OCI-LY7 (cell line): Measurements from ENCODE around the gene NEURL4. TPM values are rescaled to one million over a fixed set of nuclear protein-coding genes. Genes with fewer than 3 reads are reported as not detected.

Experiments used
- BruUV-seq: library from RNA; stranded (reverse); fragments of 400-500 nt; replicated peaks from 2 replicates; lab custom pipeline; 2021; lab: Mats Ljungman, UMichigan
- CTCF ChIA-PET: fragments of 300-600 bp; sonication (Branson Sonifier 250); formaldehyde crosslinking; loops from one replicate; lab custom pipeline; 2022; ENCODE audit warnings: antibody characterized with exemption; ENCODE audit not compliant: unreplicated experiment; lab: Charles Lee
- POLR2A ChIA-PET: fragments of 300-600 bp; sonication (Branson Sonifier 250); formaldehyde crosslinking; loops from one replicate; lab custom pipeline; 2022; ENCODE audit warnings: antibody characterized with exemption; lab: Charles Lee
- DNase-seq: peaks from one replicate; pipeline ENCODE4 v3.0.0-alpha.2; 2015; ENCODE audit warnings: low spot score
- H2AFZ ChIP-seq: fragments of 200-600 bp; sonication (generic), shearing (Covaris generic); 2 replicates; pipeline ENCODE4 v1.6.1; 2014; ENCODE audit warnings: mild to moderate bottlenecking, antibody characterized with exemption, low read length, moderate library complexity
- H3K27ac ChIP-seq: fragments of 200-600 bp; sonication (generic); 2 replicates; pipeline ENCODE4 v1.5.1; 2014; ENCODE audit warnings: mixed run types, low read depth, mild to moderate bottlenecking, moderate library complexity, low read length, inconsistent platforms; ENCODE audit not compliant: poor library complexity, severe bottlenecking
- H3K36me3 ChIP-seq: fragments of 200-600 bp; sonication (generic); 2 replicates; pipeline ENCODE4 v1.6.1; 2014; ENCODE audit warnings: mild to moderate bottlenecking, antibody characterized with exemption, low read length, moderate library complexity, mixed read lengths; ENCODE audit not compliant: insufficient read depth
- H3K4me1 ChIP-seq: fragments of 200-600 bp; sonication (generic); 2 replicates; pipeline ENCODE4 v1.5.1; 2014; ENCODE audit warnings: mild to moderate bottlenecking, low read length; ENCODE audit not compliant: insufficient read depth, poor library complexity, severe bottlenecking
- H3K4me2 ChIP-seq: fragments of 200-600 bp; sonication (generic); 2 replicates; pipeline ENCODE4 v1.6.1; 2014; ENCODE audit warnings: mild to moderate bottlenecking, low read length
- H3K4me3 ChIP-seq: fragments of 200-600 bp; sonication (generic); 2 replicates; pipeline ENCODE4 v1.5.1; 2014; ENCODE audit warnings: mild to moderate bottlenecking, low read depth, low read length; ENCODE audit not compliant: poor library complexity, severe bottlenecking
- H3K79me2 ChIP-seq: fragments of 200-600 bp; sonication (generic); 2 replicates; pipeline ENCODE4 v1.6.1; 2016; ENCODE audit warnings: low read depth, mild to moderate bottlenecking, low read length, moderate library complexity, mixed read lengths; ENCODE audit not compliant: insufficient read depth
- H3K9me2 ChIP-seq: fragments of 200-600 bp; sonication (generic); 2 replicates; pipeline ENCODE4 v1.6.1; 2016; ENCODE audit warnings: mild to moderate bottlenecking, low read length, mixed read lengths; ENCODE audit not compliant: insufficient read depth
- H3K9me3 ChIP-seq: fragments of 200-600 bp; sonication (generic); 2 replicates; pipeline ENCODE4 v1.6.1; 2014; ENCODE audit warnings: mild to moderate bottlenecking, mixed run types, low read length, mixed read lengths
- H4K20me1 ChIP-seq: fragments of 200-600 bp; sonication (generic); 2 replicates; pipeline ENCODE4 v1.6.1; 2014; ENCODE audit warnings: mild to moderate bottlenecking, antibody characterized with exemption, low read length, moderate library complexity, mixed read lengths; ENCODE audit not compliant: insufficient read depth
- CTCF ChIP-seq: fragments of 200-600 bp; sonication (generic); conservative IDR thresholded peaks from 2 replicates; pipeline ENCODE4 v1.5.1; 2014; ENCODE audit warnings: mild to moderate bottlenecking, antibody characterized with exemption, low read length, moderate library complexity, mixed read lengths
- EZH2phosphoT487 ChIP-seq: fragments of 200-600 bp; sonication (generic); IDR thresholded peaks from 2 replicates; pipeline ENCODE4 v1.6.1; 2018; ENCODE audit warnings: low read depth, borderline replicate concordance, mild to moderate bottlenecking, mixed run types, antibody characterized with exemption, low read length, moderate library complexity, mixed read lengths
- intact Hi-C: fragments of 100-400 bp; cut with micrococcal nuclease; formaldehyde crosslinking; loops from one replicate; pipeline ENCODE4 v1.10.0; 2022; ENCODE audit not compliant: unreplicated experiment
- total RNA-seq, 2 experiments: library from RNA; depleted of rRNA in 1 of 2; stranded (reverse); fragments of >200 nt in 1 of 2; shearing (Covaris generic) in 1 of 2; gene quantifications; 2 replicates each; pipeline ENCODE4 v1.2.3, GENCODE V29; 2014 to 2022

The NEURL4 gene
- total RNA-seq, 2 experiments from 2014 or later, result 34.7 to 66.8 TPM

GRCh38 chr17:7324438-7324779 is 4.7 kb downstream of the NEURL4 start:
- BruUV-seq, result no TSS peak

GRCh38 chr17:7323731-7324437 is 5.3 kb downstream of the NEURL4 start:
- TF ChIP-seq EZH2phosphoT487, result no peak
- peak; percentile 94 for TF ChIP-seq CTCF
- Histone ChIP-seq H3K4me3 (no peak overlapping the region), H4K20me1 (no peaks in the 10 kb centered on the region), H3K4me1 (peaks cover 14% of the 10 kb centered on the region), H3K9me2 (no peaks in the 10 kb centered on the region), H3K79me2 (peaks cover 12% of the 10 kb centered on the region; the same call in 1 of the 2 replicates), H3K4me2 (no peak overlapping the region), H3K36me3 (peaks cover 73% of the 10 kb centered on the region), H2AFZ (no peak overlapping the region), H3K9me3 (no peaks in the 10 kb centered on the region), H3K27ac (no peak overlapping the region)
- ChIA-PET POLR2A (no interaction called here), CTCF (interaction anchor here (1.3 kb wide), 1 partner anchor 13 kb away, joined by 4 read pairs; no protein-coding TSS in a partner anchor)
- peak; percentile 45 for DNase-seq
- BruUV-seq, result no TSS peak
- intact Hi-C loops, result loop anchor here (1.0 kb wide), 1 partner anchor 21 kb away; no protein-coding TSS in a partner anchor

More at GRCh38 chr17:7324438-7324779, 4.7 kb downstream of the NEURL4 start:
- peaks cover 12% of the 10 kb centered on the region; the same call in 1 of the 2 replicates for H3K79me2 ChIP-seq
- H3K27ac ChIP-seq, result no peak overlapping the region
- no peak overlapping the region for H2AFZ ChIP-seq
- CTCF ChIA-PET, result interaction anchor here (0.6 to 1.3 kb wide), 2 partner anchors 10 to 12 kb away, joined by 3 to 4 read pairs; no protein-coding TSS in a partner anchor
- no peak; the same call in 1 of the 2 replicates for TF ChIP-seq CTCF
- TF ChIP-seq EZH2phosphoT487, result no peak
- H3K36me3 ChIP-seq, result peaks cover 70% of the 10 kb centered on the region
- H3K4me1 ChIP-seq, result peaks cover 14% of the 10 kb centered on the region
- DNase-seq, result no peak
- no peaks in the 10 kb centered on the region for H3K9me3 ChIP-seq
- POLR2A ChIA-PET, result no interaction called here
- no peaks in the 10 kb centered on the region for H4K20me1 ChIP-seq
- intact Hi-C loops, result loop anchor here (1.0 kb wide), 1 partner anchor 21 kb away; no protein-coding TSS in a partner anchor
- no peak overlapping the region for H3K4me3 ChIP-seq
- H3K4me2 ChIP-seq, result no peak overlapping the region
- no peaks in the 10 kb centered on the region for H3K9me2 ChIP-seq
